A549 (cell line): ENCODE results near the gene NDEL1. TPM values are rescaled to one million over a fixed set of nuclear protein-coding genes. Genes with fewer than 3 reads are reported as not detected.

Experiments
- ATAC-seq, 2 experiments: fragments of 200-7000 bp in 1 of 2; fragments of >200 bp in 1 of 2; cut with Nextera tagmentation in 1 of 2; cut with Tn5 transposase in 1 of 2; 3 replicates each; pipeline versions ENCODE4 v1.8.0 to v1.9.1; 2018 to 2020; ENCODE audit warnings: mild to moderate bottlenecking in 1 of 2, moderate library complexity in 1 of 2
- CTCF ChIA-PET: fragments of 300-600 bp; sonication (Branson Sonifier 250); formaldehyde crosslinking; extraction: SDS; loops from one replicate; lab custom pipeline; 2021; ENCODE audit warnings: antibody characterized with exemption, inconsistent platforms; lab: Yijun Ruan, JAX
- POLR2A ChIA-PET: fragments of 350-600 bp; formaldehyde crosslinking; extraction: SDS; loops from one replicate; lab custom pipeline; 2021; ENCODE audit warnings: antibody characterized with exemption, inconsistent platforms; lab: Yijun Ruan, JAX
- DNase-seq, 2 experiments: peaks; one replicate each; pipeline versions ENCODE4 v3.0.0 to v3.0.0-alpha.2; 2011 to 2016; ENCODE audit warnings: low read depth in 1 of 2, low spot score in 1 of 2
- FAIRE-seq: peaks from 2 replicates; lab custom pipeline; 2011; peaks lifted over from hg19 to GRCh38; lab: Jason Lieb, UNC
- H3K27ac ChIP-seq, 2 experiments: fragments of >200 bp; sonication (Bioruptor Twin); formaldehyde crosslinking; 3 replicates each; pipeline ENCODE4 v1.5.1; 2016 to 2017
- H3K4me1 ChIP-seq: fragments of >200 bp; sonication (Bioruptor Twin); formaldehyde crosslinking; 3 replicates; pipeline ENCODE4 v1.6.1; 2016
- H3K4me2 ChIP-seq: fragments of >200 bp; sonication (Bioruptor Twin); formaldehyde crosslinking; 3 replicates; pipeline ENCODE4 v1.6.1; 2016
- H3K4me3 ChIP-seq: fragments of >200 bp; sonication (Bioruptor Twin); formaldehyde crosslinking; 3 replicates; pipeline ENCODE4 v1.5.1; 2016
- H3K9me3 ChIP-seq: fragments of >200 bp; sonication (Bioruptor Twin); formaldehyde crosslinking; 3 replicates; pipeline ENCODE4 v1.6.1; 2016
- ATOH8 ChIP-seq: fragments of 250-450 bp; sonication (Bioruptor Pico); IDR thresholded peaks from 2 replicates; pipeline ENCODE4 v1.5.0; 2020; ENCODE audit warnings: low read depth, mild to moderate bottlenecking, moderate library complexity
- CEBPB ChIP-seq, 2 experiments: fragments of >200 bp in 1 of 2; sonication (Bioruptor Twin) in 1 of 2; formaldehyde crosslinking in 1 of 2; IDR thresholded peaks; 2 replicates each; pipeline ENCODE4 v1.6.1; 2012 to 2016
- EHF ChIP-seq: fragments of 250-450 bp; sonication (Bioruptor Pico); IDR thresholded peaks from 2 replicates; pipeline ENCODE4 v1.5.0; 2020; ENCODE audit warnings: mild to moderate bottlenecking
- ELK1 ChIP-seq: fragments of 150-350 bp; IDR thresholded peaks from 2 replicates; pipeline ENCODE4 v1.6.1; 2014; ENCODE audit warnings: low read depth, mild to moderate bottlenecking, low read length
- ESRRA ChIP-seq: fragments of 150-350 bp; IDR thresholded peaks from 2 replicates; pipeline ENCODE4 v1.6.1; 2014; ENCODE audit warnings: mild to moderate bottlenecking, low read length, borderline replicate concordance
- GATA3 ChIP-seq: IDR thresholded peaks from 2 replicates; pipeline ENCODE4 v1.6.1; 2012; ENCODE audit warnings: borderline replicate concordance
- JUN ChIP-seq, 2 experiments: fragments of >200 bp; sonication (Bioruptor Twin); formaldehyde crosslinking; IDR thresholded peaks; 2 replicates in 1 of 2; 3 replicates in 1 of 2; pipeline ENCODE4 v1.6.1; 2016 to 2017
- JUNB ChIP-seq: fragments of >200 bp; sonication (Bioruptor Twin); formaldehyde crosslinking; IDR thresholded peaks from 2 replicates; pipeline ENCODE4 v1.6.1; 2016
- NFE2L2 ChIP-seq: fragments of 150-350 bp; conservative IDR thresholded peaks from 2 replicates; pipeline ENCODE4 v1.6.1; 2014; ENCODE audit warnings: low read length
- RARB ChIP-seq: fragments of 250-450 bp; sonication (Bioruptor Pico); IDR thresholded peaks from 2 replicates; pipeline ENCODE4 v1.8.0; 2021; ENCODE audit warnings: mild to moderate bottlenecking, moderate library complexity
- RNF2 ChIP-seq: fragments of 200-600 bp; sonication (generic); IDR thresholded peaks from 2 replicates; pipeline ENCODE4 v1.6.1; 2016; ENCODE audit warnings: low read depth, mild to moderate bottlenecking, antibody characterized with exemption, moderate library complexity, borderline replicate concordance
- TFCP2L1 ChIP-seq: fragments of 250-450 bp; sonication (Bioruptor Pico); IDR thresholded peaks from 2 replicates; pipeline ENCODE4 v1.5.0; 2021; ENCODE audit warnings: mild to moderate bottlenecking
- ZFP36 ChIP-seq: fragments of 450-650 bp; IDR thresholded peaks from 2 replicates; pipeline ENCODE4 v1.6.1; 2014; ENCODE audit warnings: borderline replicate concordance; ENCODE audit not compliant: partially characterized antibody
- WGBS: methylation state at CpG from one replicate; pipeline ENCODE4 v1.1.6; 2017; ENCODE audit errors: missing lambda C conversion rate; 5-methylcytosine and 5-hydroxymethylcytosine counted together
- polyA plus RNA-seq, 4 experiments: library from polyadenylated mRNA; depleted of rRNA in 3 of 4; stranded (reverse); fragments of >200 nt; fragmentation: RNase III in 1 of 4; extraction: RNeasy Plus Mini Kit Qiagen cat#74134 plus additional on column Dnase treatment in 1 of 4; gene quantifications; 2 replicates in 3 of 4; 3 replicates in 1 of 4; pipeline ENCODE4 v1.2.3, GENCODE V29; 2011 to 2017
- TF ChIP-seq, protein P1 (sequence below): IDR thresholded peaks from 2 replicates; pipeline ENCODE4 v1.6.1; 2012
- TF ChIP-seq, protein P2 (sequence below): fragments of >200 bp; sonication (Bioruptor Twin); formaldehyde crosslinking; IDR thresholded peaks from 2 replicates; pipeline ENCODE4 v1.6.1; 2016

The NDEL1 gene
- polyA plus RNA-seq, 2 of the 4 experiments (the other 2 are of a cell fraction) = 53.3 to 91.0 TPM

DNA sequence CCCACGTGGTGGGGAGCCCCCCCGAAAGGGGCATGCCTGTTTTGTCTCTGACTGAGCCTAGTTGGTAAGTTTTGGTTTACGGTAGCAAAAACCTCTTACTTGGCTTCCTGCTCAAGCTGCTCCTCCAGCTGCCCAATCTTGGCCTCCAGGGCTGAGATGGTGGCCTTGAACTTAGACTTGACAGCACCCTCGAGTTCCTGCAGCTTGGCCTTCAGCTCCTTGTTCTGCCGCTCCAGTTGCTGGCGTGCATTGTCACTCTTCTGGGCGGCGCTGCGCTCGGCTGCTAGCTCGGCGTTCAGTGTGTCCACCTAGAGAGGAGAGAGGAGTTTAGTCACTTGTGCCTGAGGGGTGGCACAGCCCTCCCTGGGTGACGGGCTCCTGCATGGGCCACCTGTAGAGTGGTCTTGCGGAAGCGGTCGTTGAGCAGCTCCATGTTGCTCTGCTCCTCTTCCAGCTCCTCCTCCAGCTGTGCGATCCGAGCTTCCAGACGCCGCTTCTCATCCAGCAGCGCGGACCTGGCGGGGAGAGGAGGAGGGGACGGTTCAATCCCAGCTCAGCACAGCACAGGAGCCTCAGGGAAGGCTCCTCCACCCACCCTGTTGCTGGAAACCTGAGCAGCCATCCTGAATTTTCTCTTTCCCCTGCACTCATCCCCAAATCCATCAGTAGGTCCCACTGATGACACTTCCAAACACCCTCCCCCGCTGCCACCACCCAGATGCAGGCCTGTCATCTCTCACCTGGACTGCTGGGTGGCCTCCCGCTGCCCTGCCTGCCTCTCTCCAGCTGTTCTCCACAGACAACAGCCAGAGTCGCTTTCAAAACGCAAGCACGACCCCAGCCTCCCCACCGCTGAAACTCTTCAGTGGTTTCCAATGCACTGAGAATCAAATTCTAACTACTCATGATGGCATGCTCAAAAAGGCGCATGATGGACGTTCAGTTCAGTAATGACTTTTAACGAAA, 44.6 kb downstream of the NDEL1 start:
- DNase-seq = no peak
- 92% methylated on average over 33 of the region's 33 CpGs for WGBS
- no peak overlapping the region for H3K4me3 ChIP-seq
- H3K27ac ChIP-seq = no peak overlapping the region
- no peak overlapping the region for H3K4me2 ChIP-seq
- H3K9me3 ChIP-seq = peaks cover 8% of the 10 kb centered on the region; the same call in 1 of the 3 replicates
- no peak for TF ChIP-seq TFCP2L1 (CRISPR knock-in tag)
- ATAC-seq = no peak
- no peaks in the 10 kb centered on the region for H3K4me1 ChIP-seq
- ChIA-PET POLR2A (no interaction called here), CTCF (interaction anchor here (0.8 to 2.6 kb wide), 4 partner anchors 7 to 265 kb away, joined by 3 to 16 read pairs (median 6); no protein-coding TSS in a partner anchor)
- FAIRE-seq = no peak

GRCh38 chr17:8481089-8481488, 45.4 kb downstream of the NDEL1 start:
- DNase-seq (no peak), ATAC-seq (no peak), FAIRE-seq (no peak)
- Histone ChIP-seq H3K4me2 (no peak overlapping the region), H3K4me3 (no peak overlapping the region), H3K9me3 (peaks cover 8% of the 10 kb centered on the region; the same call in 1 of the 3 replicates), H3K4me1 (no peaks in the 10 kb centered on the region), H3K27ac (no peak overlapping the region)
- ChIA-PET POLR2A (no interaction called here), CTCF (interaction anchor here (0.8 to 2.6 kb wide), 4 partner anchors 8 to 272 kb away, joined by 3 to 16 read pairs (median 4); no protein-coding TSS in a partner anchor)
- TF ChIP-seq CEBPB (IDR thresholded peaks at IDR 0.05) (no peak), RARB (CRISPR knock-in tag) (no peak), ZFP36 (no peak)
- WGBS = 93% methylated on average over 20 of the region's 22 CpGs

DNA sequence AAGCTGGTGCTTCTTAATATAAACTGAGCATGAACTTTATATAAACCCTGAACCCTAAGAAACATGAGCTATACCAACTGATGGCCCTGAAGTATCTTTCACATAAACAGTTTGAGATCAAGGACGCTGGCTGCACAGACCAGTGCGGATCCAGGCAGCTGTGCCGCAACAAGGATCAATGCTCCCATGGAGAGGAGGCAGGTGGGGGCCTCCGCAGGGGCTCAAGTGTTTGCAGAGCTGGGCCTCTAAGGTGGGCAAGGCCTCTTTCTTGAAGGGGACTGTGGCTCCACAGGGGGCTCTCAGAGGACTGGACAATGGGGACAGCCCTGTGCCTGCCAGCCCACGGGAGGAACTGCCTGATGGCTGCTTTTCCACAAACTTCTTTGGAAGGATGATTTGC, 46.0 kb downstream of the NDEL1 start:
- Histone ChIP-seq H3K9me3 (peaks cover 8% of the 10 kb centered on the region; the same call in 1 of the 3 replicates), H3K27ac (no peak overlapping the region), H3K4me3 (no peak overlapping the region)
- CTCF ChIA-PET = interaction anchor here (0.6 to 2.6 kb wide), 5 partner anchors 9 to 272 kb away, joined by 3 to 16 read pairs (median 4); no protein-coding TSS in a partner anchor
- FAIRE-seq = no peak
- TF ChIP-seq JUNB = no peak
- TF ChIP-seq, protein P1, sequence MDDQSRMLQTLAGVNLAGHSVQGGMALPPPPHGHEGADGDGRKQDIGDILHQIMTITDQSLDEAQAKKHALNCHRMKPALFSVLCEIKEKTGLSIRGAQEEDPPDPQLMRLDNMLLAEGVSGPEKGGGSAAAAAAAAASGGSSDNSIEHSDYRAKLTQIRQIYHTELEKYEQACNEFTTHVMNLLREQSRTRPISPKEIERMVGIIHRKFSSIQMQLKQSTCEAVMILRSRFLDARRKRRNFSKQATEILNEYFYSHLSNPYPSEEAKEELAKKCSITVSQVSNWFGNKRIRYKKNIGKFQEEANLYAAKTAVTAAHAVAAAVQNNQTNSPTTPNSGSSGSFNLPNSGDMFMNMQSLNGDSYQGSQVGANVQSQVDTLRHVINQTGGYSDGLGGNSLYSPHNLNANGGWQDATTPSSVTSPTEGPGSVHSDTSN = no peak
- TF ChIP-seq, all 56 proteins: peak for 0
- Histone ChIP-seq H3K4me2 (no peak overlapping the region), H3K4me1 (no peaks in the 10 kb centered on the region)
- POLR2A ChIA-PET = no interaction called here
- no peak for ATAC-seq
- WGBS = 92% methylated on average over 5 of the region's 5 CpGs
- no peak for DNase-seq

DNA sequence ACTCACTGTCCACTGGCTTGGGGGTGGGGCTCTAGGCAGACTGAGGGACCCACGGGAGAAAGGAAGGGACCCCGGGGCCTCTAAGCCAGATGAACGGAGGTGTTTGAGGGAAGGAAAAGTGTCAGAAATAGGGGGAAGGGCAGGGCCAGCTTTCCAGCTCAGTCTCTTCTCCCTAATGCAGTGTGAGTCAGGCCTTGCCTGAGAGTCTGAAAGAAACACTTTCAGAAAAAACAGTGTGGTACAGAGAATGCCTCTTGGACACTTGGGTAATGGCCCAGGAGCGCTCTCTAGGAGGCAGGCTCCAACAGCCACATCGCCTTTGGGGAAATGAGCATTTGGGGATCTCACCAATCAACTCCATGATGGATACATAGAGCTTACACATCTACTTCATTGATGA, 46.9 kb downstream of the NDEL1 start:
- TF ChIP-seq ATOH8 (CRISPR knock-in tag) (no peak), JUN (IDR thresholded peaks at IDR 0.05) (no peak), ESRRA (no peak), RNF2 (no peak), EHF (CRISPR knock-in tag) (no peak), NFE2L2 (no peak), GATA3 (no peak), ELK1 (no peak), JUNB (no peak)
- TF ChIP-seq, protein P2, sequence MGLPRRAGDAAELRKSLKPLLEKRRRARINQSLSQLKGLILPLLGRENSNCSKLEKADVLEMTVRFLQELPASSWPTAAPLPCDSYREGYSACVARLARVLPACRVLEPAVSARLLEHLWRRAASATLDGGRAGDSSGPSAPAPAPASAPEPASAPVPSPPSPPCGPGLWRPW = no peak
- H3K4me2 ChIP-seq = no peak overlapping the region
- POLR2A ChIA-PET = no interaction called here
- no peaks in the 10 kb centered on the region for H3K4me1 ChIP-seq
- CTCF ChIA-PET = interaction anchor here (0.6 to 1.4 kb wide), 4 partner anchors 38 to 240 kb away, joined by 3 to 6 read pairs (median 4); partner anchors contain the start of gene RPL26
- no peak overlapping the region for H3K27ac ChIP-seq
- H3K9me3 ChIP-seq = peaks cover 8% of the 10 kb centered on the region; the same call in 1 of the 3 replicates
- H3K4me3 ChIP-seq = no peak overlapping the region
- no peak for FAIRE-seq
- no peak for ATAC-seq
- no peak for DNase-seq
- WGBS = 94% methylated on average over 5 of the region's 5 CpGs
